KOPT-K1 (cell line): Measurements from ENCODE around the gene GPALPP1.
"Not testable (repeated sequence)": the region's sequence is repeated elsewhere in the genome, so short reads cannot be mapped to it uniquely, and the experiment has no call there.

ENCODE experiments used
- H3K27ac ChIP-seq: fragments of 200-600 bp; sonication (generic); 2 replicates; pipeline ENCODE4 v1.5.1; 2016; ENCODE audit warnings: antibody characterized with exemption, mild to moderate bottlenecking, low read depth, low read length; ENCODE audit not compliant: poor library complexity, severe bottlenecking
- H3K36me3 ChIP-seq: fragments of 200-600 bp; sonication (generic); 2 replicates; pipeline ENCODE4 v1.5.1; 2017; ENCODE audit warnings: antibody characterized with exemption, mild to moderate bottlenecking, low read length, moderate library complexity; ENCODE audit not compliant: insufficient read depth
- H3K9me3 ChIP-seq: fragments of 200-600 bp; sonication (generic); 2 replicates; pipeline ENCODE4 v1.5.1; 2017; ENCODE audit warnings: antibody characterized with exemption, low read length, mild to moderate bottlenecking; ENCODE audit not compliant: insufficient read depth, poor library complexity, severe bottlenecking

GPALPP1 gene, protein sequence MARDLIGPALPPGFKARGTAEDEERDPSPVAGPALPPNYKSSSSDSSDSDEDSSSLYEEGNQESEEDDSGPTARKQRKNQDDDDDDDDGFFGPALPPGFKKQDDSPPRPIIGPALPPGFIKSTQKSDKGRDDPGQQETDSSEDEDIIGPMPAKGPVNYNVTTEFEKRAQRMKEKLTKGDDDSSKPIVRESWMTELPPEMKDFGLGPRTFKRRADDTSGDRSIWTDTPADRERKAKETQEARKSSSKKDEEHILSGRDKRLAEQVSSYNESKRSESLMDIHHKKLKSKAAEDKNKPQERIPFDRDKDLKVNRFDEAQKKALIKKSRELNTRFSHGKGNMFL

GRCh38 chr13:44989071-44989889, at the start of gene GPALPP1, which contains the start of gene NUFIP1:
Gene GPALPP1 (plus strand): TSS chr13:44989538. CDS start chr13:44989655, 117 bp downstream.
Gene NUFIP1 (minus strand): TSS chr13:44989471. CDS start chr13:44989436, 35 bp downstream.
- H3K9me3 ChIP-seq = no peaks in the 10 kb centered on the region
- H3K36me3 ChIP-seq = peaks cover 25% of the 10 kb centered on the region
- peak within 1 kb of the TSS; percentile 70 for H3K27ac ChIP-seq

DNA sequence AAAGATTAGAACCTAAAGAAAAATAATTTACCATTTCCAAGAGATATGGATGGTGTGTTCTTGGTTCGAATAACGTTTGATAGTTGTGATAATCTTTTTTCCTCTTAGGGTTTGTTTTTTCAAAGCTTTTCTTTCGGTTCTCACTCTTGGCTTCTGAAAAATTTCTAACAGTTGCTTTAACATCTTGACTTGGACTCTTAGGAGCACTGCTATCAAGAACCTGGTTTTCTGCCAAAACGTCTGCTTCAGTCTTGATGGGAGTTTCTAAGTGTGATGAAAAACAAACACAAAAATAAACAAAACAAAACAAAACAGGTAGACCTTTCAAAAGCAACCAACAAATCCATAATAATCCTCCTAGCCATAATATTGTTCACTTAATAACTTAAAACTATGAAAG, 45.9 kb upstream of the GPALPP1 start:
- peaks cover 36% of the 10 kb centered on the region for H3K36me3 ChIP-seq
- H3K27ac ChIP-seq = not testable (repeated sequence)

GRCh38 chr13:44951184-44951583, 38.2 kb upstream of the GPALPP1 start:
- no peak overlapping the region for H3K27ac ChIP-seq
- H3K36me3 ChIP-seq = peaks cover 36% of the 10 kb centered on the region
- no peaks in the 10 kb centered on the region for H3K9me3 ChIP-seq

More for the DNA sequence above, 45.9 kb upstream of the GPALPP1 start:
- H3K9me3 ChIP-seq = not testable (repeated sequence)

DNA sequence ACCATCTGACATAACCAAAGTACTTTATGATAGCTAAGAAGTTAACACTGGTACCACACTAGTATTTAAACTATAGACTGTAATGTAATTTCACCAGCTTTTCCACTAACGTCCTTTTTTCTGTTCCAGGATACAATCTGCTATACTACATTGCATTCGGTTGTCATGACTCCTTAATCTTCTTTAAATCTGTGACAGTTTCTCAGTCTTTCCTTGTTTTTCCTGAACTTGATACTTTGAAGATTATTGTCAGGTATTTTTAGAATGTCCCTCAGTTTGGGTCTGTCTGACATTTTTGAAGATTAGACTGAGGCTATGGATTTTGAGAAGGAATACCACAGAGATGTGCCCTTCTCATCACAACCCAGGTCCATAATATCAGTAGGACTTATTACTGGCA, 36.7 kb upstream of the GPALPP1 start:
- Histone ChIP-seq H3K36me3 (peaks cover 35% of the 10 kb centered on the region), H3K9me3 (no peaks in the 10 kb centered on the region), H3K27ac (no peak overlapping the region)

GRCh38 chr13:44954224-44954623, 35.1 kb upstream of the GPALPP1 start:
- H3K27ac ChIP-seq = no peak overlapping the region
- H3K9me3 ChIP-seq = no peaks in the 10 kb centered on the region

DNA sequence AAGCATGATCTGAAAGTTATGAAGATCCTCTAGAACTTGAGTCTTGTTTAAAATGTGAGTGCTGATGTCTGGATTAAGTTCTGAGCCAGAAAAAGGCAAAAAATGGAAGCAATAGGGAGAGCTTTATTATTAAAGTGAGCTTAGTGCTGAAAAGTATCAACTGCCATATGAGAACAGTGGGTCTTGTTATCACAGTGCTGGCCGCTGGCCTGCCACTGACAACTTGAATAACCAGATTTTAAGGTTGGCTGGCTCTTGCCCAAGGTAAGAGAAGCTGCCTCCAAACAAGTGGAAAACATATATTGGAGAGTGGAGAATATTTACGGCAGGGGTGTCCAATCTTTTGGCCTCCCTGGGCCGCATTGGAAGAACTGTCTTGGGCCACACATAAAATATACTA, 33.9 kb upstream of the GPALPP1 start:
- H3K36me3 ChIP-seq = peaks cover 35% of the 10 kb centered on the region
- no peak overlapping the region for H3K27ac ChIP-seq
- no peaks in the 10 kb centered on the region for H3K9me3 ChIP-seq

More at GRCh38 chr13:44954224-44954623, 35.1 kb upstream of the GPALPP1 start:
- H3K36me3 ChIP-seq = peaks cover 38% of the 10 kb centered on the region

DNA sequence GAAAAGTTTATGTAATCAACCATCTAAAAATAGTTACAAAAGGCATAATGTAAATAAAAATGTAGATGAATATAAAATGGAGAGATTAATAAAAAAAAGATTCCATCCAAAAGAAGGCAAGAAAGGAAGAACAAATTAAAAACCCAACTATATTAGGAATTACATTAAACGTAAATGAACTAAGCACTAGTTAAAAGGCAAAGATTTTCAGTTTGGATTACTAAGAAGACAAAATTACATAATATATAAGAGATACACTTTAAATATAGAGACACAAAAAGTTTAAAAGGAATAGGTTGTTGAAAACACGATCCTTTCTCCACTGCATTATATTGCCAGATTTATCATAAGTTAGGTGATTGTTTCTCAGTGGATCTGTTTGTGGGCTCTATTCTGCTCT, 27.3 kb upstream of the GPALPP1 start:
- Histone ChIP-seq H3K9me3 (peaks cover 34% of the 10 kb centered on the region), H3K36me3 (peaks cover 88% of the 10 kb centered on the region), H3K27ac (no peak overlapping the region)

GRCh38 chr13:44967704-44968433, 21.5 kb upstream of the GPALPP1 start:
- no peak overlapping the region for H3K27ac ChIP-seq
- peaks cover 79% of the 10 kb centered on the region for H3K36me3 ChIP-seq
- H3K9me3 ChIP-seq = peaks cover 20% of the 10 kb centered on the region

GRCh38 chr13:44968434-44968815, 20.9 kb upstream of the GPALPP1 start:
- peaks cover 76% of the 10 kb centered on the region for H3K36me3 ChIP-seq
- H3K27ac ChIP-seq = no peak overlapping the region
- peaks cover 14% of the 10 kb centered on the region for H3K9me3 ChIP-seq

- H3K36me3 ChIP-seq = peaks cover 76% of the 10 kb centered on the region
- H3K9me3 ChIP-seq = peaks cover 4% of the 10 kb centered on the region
- H3K27ac ChIP-seq = no peak overlapping the region
These were observed 19.5 kb upstream of the GPALPP1 start for GRCh38 chr13:44969551-44970484.

DNA sequence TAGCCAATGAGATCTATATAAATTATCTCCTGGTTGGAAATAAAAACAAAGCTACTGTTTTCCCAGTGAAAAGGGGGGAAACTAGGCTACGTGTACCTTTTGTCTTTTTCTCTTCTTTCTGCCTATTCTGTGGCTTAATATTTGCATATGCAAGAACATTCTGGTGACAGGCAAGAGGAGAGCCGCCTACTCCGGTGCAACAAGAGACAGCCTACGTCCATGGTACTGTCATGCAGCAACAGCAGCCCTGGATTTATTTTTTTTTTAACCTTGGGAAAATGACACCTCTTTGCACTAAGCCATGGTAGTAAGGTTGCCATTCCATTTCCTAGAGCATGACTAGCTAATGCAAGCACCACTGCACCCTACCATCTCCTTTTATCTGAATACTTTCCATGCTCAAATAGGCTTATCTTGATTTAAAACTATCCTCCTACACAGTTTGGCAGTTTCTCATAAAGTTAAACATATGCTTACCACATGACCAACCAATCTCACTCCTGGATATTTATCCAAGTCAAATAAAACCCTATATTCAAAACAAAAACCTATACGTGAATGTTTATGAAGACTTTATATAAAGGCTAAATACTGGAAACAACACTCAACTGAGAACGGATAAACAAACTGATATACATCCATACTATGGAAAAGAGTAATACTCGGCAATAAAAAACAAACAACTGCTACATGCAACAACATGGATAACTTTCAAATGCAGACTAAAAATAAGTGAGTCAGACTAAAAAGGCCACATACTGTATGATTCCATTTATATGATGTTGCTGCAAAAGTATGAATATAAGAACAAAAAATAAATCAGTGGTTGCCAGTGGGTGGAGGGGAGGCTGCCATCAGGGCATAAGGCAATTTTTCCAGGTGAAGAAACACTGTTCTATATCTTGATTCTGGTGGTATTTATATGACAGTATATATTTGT, 17.4 kb upstream of the GPALPP1 start:
- Histone ChIP-seq H3K36me3 (peaks cover 79% of the 10 kb centered on the region), H3K9me3 (no peaks in the 10 kb centered on the region), H3K27ac (no peak overlapping the region)

GRCh38 chr13:44972956-44973581, 16.3 kb upstream of the GPALPP1 start:
- Histone ChIP-seq H3K27ac (no peak overlapping the region), H3K36me3 (peaks cover 80% of the 10 kb centered on the region), H3K9me3 (no peaks in the 10 kb centered on the region)
